Stimulated activated CD4-positive, alpha-beta T cell treated with anti-CD3 and anti-CD28 coated beads, Interleukin-1b, Interleukin-23, amount 100 ng/mL, for 48 hours (primary cell): ENCODE data around the gene COL16A1.

Experiments
- DNase-seq: peaks from one replicate; pipeline ENCODE4 v3.0.0-alpha.2; 2020

The COL16A1 gene

DNA sequence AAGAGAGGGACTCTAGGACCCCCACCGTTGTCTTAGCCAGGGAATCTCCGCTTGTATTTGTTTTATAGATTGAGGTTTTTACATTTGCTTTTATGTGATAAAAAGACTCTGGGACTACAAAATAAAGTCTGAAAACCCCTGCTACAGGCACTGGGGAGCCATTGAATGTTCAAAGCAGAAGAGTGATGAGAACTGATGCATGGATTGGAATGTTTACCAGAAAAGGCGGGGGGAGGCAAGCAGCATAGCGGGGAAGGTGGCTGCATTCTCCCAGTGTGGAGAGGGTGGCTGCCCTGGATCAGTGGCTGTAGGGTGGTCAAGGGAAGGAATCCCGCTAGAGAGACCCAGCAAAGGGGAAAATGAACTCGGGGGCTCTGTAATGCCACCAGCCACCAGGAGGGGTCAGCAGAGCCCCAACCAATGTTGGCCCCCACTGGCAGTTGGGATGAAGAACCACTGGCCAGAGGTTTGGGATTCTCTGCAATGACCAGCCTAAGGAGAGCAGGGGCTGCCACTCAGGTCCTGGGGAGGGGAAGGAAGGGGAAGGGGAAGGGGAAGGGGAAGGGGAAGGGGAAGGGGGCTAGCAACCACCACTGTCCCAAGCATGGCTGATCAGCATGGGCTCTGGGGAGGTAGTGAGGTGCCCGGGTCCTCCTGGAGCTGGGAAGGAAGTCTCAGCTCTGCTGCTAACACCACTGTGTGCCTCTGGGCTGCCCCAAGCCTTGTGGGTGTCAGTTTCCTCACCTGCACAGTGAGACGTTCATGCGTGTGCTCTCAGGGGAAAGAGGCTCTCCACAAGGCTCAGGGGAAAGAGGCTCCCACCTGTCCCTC is 40.0 kb downstream of the COL16A1 start:
- DNase-seq = peak; percentile 41

DNA sequence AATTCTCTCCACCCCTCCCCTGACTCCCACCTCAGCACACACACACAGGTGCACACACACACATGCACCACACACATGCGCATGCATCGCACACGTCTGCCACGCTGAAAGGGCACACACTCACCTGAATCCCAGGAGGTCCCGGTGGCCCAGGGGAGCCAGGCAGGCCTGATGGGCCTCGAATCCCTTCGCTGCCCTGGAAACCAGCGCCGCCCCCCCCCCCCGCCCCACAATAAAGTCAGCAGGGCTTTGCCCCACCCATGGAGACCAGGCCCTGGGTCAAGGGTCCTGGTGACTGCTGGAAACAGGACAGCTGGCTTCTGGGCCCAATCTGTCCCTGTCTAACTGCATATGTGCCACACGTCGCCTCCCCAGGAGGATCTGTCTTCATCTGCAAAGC is 41.4 kb downstream of the COL16A1 start:
- no peak for DNase-seq

DNA sequence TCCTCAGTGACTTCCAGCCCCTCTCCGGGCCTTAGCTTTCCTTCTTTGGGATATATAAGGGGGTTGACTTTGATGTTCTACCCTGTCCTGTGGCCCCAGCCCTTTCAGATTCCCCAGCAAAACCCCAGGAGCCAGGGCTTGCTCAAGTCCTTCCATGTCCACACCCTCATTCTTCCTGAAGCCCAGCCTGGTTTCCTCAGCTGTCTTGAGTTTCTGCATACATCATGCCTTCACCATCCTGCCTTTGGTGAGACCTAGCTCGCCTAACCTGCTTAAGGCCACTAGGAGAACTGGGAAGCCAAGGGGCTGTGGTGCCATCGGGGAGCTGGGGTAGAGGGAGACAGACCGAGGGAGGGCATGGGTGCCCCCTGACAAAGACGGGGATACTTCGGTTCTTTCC is 42.0 kb downstream of the COL16A1 start:
- no peak for DNase-seq

DNA sequence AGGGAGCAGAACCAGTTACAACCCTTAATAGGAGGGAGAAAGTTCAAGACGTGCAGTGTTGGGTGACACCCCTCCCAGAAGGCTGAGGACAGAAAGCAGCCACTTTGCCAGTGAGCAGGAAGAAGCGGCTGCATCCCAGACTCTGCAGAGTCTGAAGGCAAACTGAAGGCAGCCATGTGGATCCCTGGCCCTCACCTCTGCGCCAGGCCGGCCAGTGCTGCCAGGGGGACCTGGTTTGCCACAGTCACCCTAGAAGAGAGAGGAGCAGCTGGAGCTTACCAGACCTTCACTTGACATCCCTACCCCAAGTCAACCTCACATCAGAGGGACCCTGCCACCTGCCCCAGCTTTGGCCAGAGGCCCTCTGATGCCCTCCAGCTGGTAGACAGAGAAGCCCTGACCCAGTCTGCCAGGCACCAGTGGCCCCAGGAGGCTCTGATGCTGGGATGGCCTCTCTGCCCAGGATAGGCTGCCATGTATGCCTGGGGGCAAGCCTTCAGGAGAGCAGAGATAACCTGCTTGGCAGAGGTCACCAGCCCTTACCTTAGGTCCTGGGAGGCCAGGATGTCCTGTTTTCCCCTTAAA is 42.9 kb downstream of the COL16A1 start:
- no peak for DNase-seq

DNA sequence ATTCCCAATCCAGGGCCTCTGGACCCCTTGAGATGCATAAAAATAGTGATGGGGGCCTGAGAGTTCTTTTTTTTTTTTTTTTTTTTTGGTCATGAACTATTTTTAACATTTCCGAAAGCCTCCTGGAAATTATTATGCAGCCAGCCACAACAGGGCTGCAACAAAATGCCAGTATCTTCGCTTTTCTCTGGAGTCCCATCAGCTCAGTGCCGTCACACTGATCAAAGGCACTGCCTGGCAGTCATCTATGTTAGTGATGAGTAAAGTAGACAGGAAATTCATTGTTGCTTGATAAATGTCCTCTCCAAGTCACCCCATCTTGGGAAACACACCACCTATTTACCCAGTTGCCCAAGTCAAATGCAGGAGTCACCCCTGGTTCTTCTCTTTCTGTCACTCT is 43.9 kb downstream of the COL16A1 start:
- DNase-seq = no peak

DNA sequence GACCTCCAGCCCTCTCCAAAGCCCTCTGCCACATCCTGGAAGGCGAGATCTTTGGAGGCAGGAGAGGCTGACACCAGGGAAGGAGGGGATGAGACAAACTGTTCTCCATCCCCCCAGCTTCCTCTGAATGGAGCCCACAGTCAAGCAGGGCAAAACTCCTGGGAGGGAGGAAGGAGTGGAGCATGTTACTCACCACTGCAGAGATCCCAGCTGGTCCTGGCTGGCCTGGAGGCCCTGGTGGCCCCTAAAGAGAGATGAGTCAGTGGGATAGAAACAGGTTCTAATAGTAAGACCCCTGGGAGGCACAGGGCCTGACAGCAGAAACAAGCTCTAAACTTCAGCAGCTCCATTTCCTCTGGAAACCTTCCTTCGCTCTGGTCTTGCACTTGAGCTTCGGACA is 45.1 kb downstream of the COL16A1 start:
- no peak for DNase-seq

DNA sequence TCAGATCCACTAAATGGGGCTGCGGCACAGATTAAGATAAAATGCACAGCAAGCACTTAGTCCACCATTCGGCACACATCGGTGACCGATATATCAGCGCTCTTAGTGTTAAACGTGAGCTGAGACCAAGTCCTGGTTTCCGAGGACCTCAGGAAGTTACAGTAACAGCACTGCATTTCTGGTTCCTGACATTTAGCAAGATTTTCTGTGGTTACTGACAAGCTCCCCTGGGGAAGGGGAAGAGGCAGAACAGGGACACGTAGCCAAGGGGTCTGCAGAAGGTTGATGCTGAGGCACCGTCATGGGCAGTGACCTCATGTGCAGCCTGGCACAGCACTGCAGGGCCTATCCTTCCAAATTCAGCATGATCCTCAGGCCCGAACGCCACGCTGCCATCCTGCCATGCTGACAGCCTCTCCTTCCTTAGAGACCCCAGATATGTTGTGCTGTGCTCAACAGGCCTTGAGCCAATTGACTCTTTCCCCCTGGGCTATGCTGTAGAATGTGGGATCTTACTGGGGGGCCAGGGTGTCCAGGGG is 45.8 kb downstream of the COL16A1 start:
- no peak for DNase-seq

DNA sequence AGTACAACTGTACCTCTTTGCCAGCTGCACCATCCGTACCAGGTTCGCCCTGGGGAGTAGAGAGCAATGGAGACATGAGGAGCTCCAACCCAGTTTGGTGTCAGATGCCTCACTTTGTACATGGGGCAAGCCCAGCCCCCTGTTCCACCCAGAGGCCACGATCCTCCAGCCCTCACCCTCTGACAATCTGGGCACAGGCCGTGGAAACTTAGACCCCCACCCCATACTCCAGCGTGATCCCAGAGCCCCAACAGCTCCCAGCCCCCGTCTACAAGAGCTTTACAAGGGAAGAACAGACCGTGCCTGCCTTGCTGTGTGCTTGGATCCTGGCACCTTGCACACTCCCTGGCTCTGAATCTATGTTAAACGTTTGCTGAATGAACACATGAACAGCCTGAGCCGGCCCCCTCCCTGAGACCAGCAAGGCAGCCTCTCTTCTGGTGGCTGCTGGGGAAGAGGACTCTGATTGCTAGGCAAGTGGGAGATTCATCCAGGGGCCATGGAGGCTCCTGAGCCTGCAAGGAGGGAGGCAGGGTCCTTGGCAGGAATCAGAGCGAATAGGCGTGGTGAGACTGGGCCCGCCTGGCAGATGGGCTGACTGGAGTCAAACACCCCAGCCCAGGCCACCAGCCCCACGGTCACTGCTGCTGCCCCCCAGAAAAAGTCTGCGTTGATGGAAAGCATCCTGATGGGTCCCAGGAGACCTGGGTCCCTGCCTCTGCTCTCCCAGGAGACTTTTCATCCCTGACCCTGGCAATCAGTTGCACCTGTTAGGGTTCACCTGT is 46.6 kb downstream of the COL16A1 start:
- no peak for DNase-seq

DNA sequence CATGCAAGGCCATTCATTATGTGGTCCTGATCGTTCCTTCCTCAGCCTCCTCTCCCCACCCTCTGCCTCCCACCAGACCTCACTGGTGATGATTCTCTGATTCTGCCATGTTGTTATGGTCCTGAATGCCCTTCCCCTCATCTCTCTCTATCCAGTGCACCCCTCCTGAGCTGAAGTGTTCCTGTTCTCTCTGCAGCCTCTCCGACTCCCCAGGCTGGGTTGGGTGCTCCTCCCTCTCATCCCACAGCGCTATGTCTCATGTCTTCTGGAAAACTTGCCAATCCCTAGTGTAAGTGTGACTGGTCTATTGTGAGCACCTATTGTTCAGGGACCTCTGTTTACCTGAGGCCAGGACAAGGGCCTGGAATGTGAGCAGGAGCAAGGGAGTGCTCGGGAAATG is 48.1 kb downstream of the COL16A1 start:
- no peak for DNase-seq

DNA sequence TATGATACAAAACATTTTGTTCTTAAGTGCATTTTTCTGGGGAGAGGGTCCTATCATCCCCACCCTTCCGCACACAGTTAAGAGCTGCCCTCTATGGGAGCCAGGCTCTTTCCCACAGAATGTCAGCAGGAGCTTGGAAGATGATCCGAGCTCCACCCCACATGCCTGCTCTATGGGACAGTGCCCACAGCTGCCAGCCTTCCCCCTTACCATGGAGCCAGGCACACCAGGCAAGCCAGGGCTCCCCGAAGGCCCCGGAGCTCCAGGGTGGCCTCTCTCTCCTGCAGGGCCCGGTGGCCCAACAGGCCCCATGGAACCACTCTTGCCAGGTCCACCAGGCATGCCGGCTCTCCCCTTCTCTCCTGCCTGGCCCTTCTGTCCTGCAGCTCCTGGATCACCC is 48.7 kb downstream of the COL16A1 start:
- DNase-seq = no peak

DNA sequence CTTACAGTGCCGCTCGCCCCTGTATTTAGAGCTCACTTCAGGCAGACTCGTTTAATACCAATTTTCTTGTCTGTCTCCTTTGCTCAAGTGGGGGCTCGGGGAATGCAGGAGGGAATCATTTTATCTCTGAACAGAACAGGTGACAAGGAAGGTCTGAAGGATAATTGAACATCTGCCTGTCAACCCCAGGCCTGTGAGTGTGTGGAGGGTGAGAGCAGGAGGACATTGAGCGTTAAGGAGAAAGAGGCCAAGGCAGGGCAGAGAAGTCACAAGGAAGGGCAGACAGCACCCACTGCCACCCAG is 49.4 kb downstream of the COL16A1 start:
- no peak for DNase-seq

DNA sequence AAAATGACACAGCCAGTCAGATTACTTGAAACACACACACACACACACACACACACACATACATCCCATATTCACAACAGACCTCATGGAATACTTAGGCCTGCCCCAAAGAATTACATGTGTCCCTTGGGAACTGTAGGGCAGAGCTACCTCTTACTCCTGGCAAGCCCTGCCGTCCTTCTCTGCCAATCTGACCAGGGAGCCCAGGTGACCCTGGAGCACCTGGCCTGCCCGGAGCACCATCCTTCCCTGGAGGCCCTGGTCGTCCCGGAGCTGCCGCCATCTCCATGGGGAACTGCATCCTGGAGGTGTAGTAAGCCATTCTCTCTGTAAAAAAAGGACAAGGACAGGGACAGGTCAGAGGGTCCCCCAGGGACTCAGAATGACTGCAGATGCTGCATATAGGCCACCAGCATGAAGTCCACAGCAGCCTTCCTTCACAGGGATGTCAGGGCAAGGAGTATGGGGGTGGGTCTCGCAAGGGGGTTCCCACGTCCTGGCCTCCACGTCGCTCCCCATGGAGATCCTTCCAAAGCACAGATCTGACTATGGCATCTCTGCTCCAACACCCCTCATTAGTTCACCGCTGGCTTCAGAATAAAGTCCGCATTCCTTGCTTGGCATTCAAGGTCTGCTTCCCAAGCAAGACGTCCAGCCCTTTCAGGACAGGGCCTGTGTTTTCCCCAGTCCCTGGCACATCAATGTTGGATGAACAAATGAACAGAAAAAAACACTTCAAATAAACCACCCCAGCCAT is 49.9 kb downstream of the COL16A1 start:
- DNase-seq = no peak

DNA sequence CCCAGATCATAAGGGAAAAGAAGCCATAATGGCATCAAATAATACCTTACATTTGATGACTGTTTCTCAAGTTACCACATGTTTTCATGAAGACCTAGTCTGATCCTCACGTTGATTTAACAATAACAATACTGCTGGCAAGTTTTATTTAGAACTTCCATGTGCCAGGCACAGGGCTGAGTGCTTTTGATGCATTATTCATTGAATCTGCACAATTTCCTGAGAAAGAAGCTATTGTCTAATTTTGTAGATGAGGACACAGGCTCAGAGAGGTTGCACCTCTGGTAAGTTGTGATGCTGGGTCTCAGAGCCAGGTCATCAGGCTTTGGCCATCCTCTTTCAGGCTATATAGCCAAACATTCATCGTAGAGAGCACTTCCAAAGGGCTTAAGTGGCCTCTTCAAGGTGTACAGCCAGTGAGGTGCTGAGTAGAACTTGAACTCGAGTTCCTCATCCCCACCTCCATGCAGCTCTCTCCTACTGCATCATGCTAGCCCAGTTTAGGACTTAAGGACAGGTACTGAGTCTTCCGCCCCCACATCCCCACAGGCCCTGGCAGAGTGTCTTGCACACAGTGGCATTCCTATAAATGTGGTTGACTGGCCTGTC is 50.8 kb downstream of the COL16A1 start:
- DNase-seq = no peak

DNA sequence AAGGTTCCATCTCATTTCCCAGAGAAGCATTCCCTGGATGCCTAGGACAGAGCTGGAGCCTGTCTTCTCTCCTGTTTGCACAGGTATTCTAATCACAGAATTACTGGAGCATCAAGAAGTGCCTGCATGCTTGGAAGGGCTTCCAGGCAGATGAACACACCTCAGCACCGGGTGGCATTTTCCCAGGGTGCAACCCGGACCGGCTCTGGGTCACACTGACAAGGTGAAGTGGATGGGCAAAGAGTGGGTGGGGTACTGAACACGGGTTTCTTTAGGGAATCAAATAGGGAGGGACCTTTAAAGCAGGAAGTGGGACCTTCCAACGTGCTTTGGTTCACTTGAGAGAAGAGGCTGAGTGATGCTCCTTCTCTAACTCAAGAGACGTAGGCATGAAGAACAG is 52.1 kb downstream of the COL16A1 start:
- DNase-seq = no peak

DNA sequence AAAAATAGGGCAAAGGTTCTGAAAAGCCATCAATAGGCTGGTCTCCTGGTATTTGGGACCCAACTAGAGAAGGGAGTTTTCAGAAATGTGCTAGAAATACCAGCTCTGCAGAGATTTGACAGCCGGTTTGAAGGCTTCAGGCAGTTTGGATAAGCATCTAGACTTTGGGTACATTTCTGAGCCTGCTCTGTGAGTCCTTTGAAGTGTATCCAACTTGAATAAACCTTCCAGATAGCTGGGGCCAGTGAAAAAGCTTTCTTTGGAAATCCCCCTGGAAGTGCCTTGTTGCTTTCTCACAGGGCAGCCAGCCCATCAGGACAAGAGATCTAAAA is 52.8 kb downstream of the COL16A1 start:
- DNase-seq = no peak

DNA sequence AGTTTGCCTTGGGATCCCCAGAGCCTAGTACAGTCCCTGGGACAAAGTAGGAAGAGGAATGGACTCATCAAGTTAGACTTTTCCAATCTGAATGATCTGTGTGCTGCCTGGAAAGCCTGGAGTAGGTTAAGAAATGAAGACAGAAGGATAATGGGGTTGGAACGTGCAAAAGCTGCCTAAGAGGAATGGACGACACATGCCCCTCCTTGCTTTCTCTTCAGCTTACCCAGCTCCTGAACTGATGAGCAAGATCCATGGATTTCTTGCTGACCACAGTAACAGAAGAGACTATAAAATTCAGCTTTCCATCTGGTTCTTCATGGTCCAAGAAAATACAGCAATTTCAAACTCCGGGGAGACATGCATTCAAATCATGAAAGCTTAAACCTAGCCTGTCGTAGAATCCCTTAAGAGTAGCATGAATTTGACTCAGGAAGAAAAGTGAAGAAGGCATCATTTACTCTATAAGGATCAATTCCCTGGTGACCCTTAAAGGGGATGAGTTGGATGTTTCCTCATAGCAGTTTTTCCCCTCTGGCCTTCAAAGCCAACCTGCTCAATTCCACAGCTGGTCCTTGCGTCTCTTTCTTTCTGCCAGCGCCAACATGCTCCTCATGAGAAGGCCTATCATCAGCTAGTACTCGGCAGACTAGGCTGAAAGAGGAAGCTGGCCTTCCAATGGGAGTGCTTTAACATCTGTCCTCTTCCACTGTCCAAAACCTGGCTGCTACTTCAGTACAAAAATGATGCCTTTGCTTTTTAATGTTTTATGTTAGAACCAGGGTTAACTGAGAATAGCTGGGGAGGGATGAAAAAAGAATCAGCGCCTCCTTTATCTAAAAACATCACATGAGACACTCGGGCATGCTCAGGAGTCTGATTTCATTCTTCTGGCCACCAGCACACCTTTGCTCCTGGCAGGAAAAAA is 53.4 kb downstream of the COL16A1 start:
- DNase-seq = no peak

DNA sequence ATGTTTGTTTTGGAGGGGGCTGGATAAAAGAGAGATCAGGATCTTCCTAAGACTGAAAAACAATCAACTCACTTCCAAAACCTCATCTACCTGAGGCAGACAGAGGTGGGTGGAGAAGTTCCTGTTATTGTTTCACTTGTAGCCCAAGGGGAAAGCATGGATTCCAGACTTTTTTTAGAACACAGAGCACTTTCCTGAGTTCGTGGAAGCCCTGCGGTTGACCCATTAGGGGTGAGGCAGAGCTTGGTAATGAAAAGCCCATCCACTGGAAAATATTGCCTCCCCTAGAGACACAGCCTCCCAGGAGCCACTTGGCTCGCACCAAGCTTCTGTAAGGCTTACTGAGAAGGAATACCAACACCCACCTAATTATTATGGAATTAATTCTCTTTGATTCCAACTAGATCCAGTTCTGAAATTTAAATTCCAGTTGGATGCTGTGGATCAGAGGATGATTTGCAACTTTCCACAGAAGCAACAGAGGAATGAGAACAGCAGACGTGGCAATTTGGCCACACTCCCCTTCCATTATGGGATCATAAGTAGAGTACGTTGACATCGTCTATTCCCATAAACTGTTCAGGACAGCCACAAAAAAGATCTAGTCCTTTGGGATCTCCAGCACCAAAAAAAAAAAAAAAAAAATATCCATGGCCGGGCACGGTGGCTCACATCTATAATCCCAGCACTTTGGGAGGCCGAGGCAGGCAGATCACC is 55.0 kb downstream of the COL16A1 start:
- no peak for DNase-seq

DNA sequence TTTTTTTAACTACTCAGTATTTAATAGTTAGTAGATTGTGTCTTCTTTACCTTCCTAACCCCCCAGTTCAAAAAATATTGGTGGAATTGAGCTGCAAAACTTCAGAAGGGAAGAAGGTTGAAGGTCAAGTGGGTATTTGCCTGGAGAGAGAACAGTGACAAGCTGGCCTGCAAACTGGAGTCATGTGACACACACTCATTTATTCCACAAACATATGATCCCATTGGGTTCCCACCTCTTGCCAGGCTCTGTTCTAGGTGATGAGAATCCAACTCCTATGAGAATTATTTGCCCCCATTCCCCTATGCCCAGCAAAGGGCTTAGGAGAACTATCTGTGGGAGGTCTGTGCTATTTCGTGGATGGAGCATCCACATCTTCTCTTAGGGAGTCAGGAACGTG is 55.6 kb downstream of the COL16A1 start:
- no peak for DNase-seq

DNA sequence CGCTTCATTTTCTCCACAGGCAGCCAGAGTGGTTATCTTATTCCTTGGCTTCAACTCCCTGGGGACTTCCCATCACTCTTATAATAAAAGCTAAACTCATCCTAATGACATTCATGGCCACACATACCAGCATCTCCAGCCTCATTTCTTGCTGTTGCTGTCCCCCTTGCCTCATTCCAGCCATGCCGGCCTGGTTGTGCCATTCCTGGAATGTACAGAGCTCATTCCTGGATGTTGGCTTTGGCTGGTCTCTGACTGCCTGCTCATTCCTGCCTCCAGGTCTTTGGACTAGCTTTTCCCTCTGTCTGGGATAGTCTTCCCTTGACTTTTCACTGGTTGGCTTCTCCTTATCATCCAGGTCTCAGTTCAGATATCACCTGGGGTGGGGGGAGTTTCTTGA is 56.7 kb downstream of the COL16A1 start:
- DNase-seq = no peak

DNA sequence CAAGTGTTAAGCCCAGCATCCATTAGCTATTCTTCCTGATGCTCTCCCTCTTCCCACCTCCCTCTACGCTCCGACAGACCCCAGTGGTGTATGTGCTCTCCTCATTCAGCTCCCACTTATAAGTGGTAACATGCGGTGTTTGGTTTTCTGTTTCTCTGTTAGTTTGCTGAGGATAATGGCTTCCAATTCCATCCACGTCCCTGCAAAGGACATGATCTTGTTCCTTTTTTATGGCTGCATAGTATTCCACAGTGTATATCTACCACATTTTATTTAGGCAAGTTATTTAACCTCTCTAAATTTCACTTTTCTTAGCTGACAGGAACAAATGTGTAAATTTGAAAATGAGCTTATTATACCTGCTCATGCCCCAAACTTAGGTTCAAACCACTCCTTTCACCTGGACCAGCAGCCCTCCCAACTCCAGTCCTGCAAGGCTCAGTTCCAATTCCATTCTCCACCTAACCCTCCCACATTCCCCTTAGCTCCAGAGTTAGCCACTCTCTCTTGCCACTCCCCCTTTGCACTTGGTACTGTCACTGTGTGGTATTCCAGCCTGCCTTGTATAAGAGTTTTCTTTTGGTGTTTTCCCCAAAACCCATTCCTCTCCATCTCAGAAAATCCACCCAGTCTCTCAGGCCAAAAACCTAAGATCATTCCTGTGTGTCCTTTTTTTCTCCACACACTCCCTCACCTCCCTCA is 57.4 kb downstream of the COL16A1 start:
- no peak for DNase-seq

DNA sequence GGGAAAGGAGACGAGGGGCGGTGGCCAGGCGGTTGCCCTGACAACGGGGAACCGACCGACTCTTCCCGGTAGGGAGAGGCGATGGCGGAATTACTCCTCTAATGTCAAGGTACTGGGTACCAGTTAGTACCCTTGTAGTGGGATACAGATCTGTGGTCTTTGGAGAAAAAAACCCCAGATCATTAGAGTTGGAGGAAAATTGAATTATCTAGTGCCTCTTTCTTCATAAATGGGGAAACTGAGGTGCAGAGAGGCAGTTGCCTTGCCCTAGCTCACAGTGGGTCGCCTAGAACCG is 58.6 kb downstream of the COL16A1 start:
- DNase-seq = no peak
